ENCODE measurements around the gene HTT-AS. TPM values are rescaled to one million over a fixed set of nuclear protein-coding genes. Genes with fewer than 3 reads are reported as not detected.

Gene HTT-AS
- total RNA-seq, 1 donor from 2014 or later: not detected

GRCh38 chr4:3036131-3036952 lies 38.0 kb downstream of the HTT-AS start:
- TF ChIP-seq CTCF (conservative IDR thresholded peaks at IDR 0.05; ENCODE audit: low read depth, low read length): no peak
- DNase-seq (ENCODE audit: low read depth): no peak
- H3K4me3 ChIP-seq (ENCODE audit: low read depth, low read length): no peak overlapping the region

GRCh38 chr4:3035674-3036073 lies 38.7 kb downstream of the HTT-AS start:
- no peak for TF ChIP-seq CTCF (conservative IDR thresholded peaks at IDR 0.05; ENCODE audit: low read depth, low read length)
- no peak for DNase-seq (ENCODE audit: low read depth)
- no peak overlapping the region for H3K4me3 ChIP-seq (ENCODE audit: low read depth, low read length)

DNA sequence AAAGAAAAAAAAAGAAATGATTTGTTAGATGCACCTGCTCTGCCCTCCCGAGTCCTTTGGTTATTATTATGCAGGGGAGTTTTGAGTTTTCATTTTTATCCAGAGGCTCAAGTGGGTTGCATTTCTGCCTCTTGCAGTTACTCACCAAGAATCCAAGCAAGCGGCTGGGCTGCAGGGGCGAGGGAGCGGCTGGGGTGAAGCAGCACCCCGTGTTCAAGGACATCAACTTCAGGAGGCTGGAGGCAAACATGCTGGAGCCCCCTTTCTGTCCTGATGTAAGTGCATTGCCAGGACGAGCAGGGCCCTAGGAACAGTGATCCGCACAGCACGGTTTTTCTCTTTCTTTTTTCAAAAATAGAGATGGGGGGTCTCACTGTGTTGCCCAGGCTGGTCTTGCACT lies 39.1 kb downstream of the HTT-AS start:
- no peak for DNase-seq (ENCODE audit: low read depth)
- H3K4me3 ChIP-seq (ENCODE audit: low read depth, low read length): no peak overlapping the region
- no peak for TF ChIP-seq CTCF (conservative IDR thresholded peaks at IDR 0.05; ENCODE audit: low read depth, low read length)

GRCh38 chr4:3034231-3034630 lies 40.1 kb downstream of the HTT-AS start:
- TF ChIP-seq CTCF (conservative IDR thresholded peaks at IDR 0.05; ENCODE audit: low read depth, low read length): no peak
- no peak overlapping the region for H3K4me3 ChIP-seq (ENCODE audit: low read depth, low read length)
- DNase-seq (ENCODE audit: low read depth): no peak

DNA sequence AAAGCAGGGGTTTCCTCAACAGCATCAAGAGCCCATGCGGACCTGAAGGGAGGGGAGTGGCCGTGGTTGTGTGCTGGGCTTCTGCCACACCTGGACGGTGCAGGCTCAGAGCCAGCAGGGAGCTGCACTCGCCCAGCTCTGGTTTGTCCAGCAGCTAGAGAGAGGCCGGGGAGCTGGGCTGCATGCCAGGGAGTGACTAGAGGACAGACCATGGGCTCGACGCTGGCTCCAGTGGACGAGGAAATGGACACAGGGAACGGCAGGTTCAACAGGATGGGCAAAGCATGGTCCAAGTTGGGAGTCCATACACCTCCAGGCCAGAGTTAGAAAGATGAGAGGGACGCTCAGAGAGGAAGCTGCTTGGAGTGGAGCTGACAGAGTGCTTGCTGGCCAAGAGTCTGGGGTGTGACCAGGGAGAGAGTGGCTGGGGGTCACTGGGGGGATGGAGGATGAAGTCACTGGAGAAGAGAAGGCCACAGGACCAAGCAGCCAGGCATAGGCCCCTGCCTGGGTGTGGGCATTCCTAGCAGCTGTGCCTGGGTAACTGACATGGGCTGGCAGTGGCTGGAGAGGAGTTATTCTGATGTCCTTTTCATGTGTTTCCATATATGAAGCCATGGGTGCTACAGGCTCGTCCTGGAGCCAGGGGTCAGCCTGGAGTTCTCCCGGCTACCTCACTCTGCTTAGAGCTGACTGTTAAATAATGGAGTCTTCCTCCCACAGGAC lies 42.8 kb downstream of the HTT-AS start:
- no peak for DNase-seq (ENCODE audit: low read depth)
- H3K4me3 ChIP-seq (ENCODE audit: low read depth, low read length): no peak overlapping the region
- no peak for TF ChIP-seq CTCF (conservative IDR thresholded peaks at IDR 0.05; ENCODE audit: low read depth, low read length)

DNA sequence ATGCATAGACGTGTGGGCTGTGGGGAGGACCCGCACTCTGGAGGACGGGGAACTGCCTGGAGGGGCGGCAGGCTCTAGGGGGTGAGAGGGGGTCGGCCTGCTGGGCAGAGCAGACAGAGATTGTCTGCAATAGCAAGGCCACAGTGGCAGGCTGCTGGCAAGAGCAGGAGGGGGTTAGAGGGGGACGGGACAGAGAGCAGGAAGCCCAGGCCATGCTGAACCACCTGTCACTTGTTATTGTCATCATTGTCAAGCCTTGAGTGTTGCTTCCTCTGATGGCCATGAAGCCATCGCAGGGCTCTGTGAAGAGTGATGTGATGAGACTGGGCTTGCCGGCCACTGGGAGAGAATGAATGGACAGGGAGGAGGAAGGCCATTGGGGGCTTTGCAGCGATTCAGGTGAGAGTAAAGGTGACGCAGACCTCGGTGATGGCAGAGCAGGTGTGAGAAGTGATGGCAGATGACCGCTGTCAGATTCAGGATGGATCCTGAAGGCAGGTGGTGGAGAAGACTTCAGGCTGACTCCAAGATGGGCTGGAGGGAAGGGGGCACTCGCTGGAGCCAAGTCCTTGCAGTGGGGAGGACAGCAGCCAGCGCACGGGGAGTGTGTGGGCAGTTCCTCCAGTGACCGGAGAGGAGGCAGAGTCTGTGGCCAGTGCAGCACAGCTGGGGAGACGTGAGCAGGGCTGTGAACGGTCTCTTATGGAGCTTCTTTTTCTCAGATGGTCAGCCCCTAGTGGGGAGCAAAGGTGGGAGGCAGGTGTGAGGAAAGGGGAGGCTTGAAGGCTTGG lies 43.6 kb downstream of the HTT-AS start:
- TF ChIP-seq CTCF (conservative IDR thresholded peaks at IDR 0.05; ENCODE audit: low read depth, low read length): no peak
- H3K4me3 ChIP-seq (ENCODE audit: low read depth, low read length): no peak overlapping the region
- no peak for DNase-seq (ENCODE audit: low read depth)

Measured in epithelial cell of proximal tubule (primary cell).